GM12872 (cell line): ENCODE data around the gene VSTM2L.

Source experiments
- TF ChIP-seq, protein P1 (sequence below): IDR thresholded peaks from 3 replicates; pipeline ENCODE4 v1.5.1; 2011; ENCODE audit warnings: low read depth, mild to moderate bottlenecking, low read length, moderate library complexity; ENCODE audit not compliant: insufficient read depth

Gene VSTM2L

DNA sequence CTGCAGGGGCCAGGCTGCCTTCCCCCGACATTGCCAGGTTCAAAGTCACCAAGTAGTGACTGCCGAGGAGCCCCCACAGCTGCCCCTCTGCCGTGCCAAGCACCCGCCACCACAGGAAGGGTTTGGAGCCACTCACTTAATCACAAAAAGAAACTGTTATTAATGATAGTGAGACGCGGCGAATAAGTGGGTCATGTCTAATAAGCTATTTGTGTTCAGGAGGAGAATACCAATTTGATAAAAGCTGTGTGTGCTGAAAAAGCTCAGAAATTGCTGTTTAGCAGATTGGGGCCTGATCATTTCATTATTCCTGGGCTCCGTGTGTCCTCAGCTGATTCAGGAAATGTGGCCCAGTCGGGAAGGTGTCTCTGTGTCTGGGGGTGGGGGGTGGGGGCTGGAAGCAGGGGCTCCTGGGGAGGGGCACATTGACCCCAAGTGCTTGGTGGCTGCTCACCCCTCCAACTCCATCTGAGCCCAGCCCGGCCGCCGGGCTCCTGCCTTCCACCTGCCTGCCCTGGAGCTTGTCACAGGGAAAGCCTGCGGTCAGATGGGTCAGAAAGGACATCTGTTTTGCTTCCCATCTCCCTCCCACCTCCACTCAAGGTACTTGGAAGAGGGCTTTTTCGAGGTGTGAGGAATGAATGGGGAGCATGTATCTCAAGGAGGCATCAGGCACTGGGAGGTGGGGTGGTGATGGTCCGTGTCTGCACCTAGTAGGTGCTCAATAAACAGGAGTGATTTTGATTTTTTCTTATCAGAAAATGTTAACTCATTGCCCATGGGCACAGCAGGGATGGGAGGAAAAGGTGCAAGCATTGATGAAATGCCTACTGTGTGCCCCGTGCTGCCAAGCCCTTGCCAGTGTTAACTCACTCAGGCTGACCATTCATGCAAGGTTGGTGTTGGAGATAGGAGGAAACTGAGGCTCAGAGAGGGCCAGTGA is 3.0 kb downstream of the VSTM2L start:
- TF ChIP-seq, protein P1, sequence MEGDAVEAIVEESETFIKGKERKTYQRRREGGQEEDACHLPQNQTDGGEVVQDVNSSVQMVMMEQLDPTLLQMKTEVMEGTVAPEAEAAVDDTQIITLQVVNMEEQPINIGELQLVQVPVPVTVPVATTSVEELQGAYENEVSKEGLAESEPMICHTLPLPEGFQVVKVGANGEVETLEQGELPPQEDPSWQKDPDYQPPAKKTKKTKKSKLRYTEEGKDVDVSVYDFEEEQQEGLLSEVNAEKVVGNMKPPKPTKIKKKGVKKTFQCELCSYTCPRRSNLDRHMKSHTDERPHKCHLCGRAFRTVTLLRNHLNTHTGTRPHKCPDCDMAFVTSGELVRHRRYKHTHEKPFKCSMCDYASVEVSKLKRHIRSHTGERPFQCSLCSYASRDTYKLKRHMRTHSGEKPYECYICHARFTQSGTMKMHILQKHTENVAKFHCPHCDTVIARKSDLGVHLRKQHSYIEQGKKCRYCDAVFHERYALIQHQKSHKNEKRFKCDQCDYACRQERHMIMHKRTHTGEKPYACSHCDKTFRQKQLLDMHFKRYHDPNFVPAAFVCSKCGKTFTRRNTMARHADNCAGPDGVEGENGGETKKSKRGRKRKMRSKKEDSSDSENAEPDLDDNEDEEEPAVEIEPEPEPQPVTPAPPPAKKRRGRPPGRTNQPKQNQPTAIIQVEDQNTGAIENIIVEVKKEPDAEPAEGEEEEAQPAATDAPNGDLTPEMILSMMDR: no peak

DNA sequence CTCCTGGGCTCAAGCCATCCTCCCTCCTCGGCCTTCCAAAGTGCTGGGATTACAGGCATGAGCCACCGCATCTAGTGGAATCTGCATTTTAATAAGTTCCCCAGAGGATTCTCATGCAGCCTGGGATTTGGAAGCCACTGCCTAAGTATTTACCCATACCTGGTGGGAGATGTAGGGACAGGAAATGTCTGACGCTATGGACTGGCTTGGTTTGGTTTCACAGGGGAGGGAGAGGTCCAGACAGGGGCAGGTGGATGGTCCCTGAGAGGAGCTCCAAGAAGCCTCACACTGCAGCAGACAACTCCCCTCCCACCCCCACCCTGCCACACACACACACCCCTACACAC is 4.4 kb downstream of the VSTM2L start:
- TF ChIP-seq, protein P1: no peak

DNA sequence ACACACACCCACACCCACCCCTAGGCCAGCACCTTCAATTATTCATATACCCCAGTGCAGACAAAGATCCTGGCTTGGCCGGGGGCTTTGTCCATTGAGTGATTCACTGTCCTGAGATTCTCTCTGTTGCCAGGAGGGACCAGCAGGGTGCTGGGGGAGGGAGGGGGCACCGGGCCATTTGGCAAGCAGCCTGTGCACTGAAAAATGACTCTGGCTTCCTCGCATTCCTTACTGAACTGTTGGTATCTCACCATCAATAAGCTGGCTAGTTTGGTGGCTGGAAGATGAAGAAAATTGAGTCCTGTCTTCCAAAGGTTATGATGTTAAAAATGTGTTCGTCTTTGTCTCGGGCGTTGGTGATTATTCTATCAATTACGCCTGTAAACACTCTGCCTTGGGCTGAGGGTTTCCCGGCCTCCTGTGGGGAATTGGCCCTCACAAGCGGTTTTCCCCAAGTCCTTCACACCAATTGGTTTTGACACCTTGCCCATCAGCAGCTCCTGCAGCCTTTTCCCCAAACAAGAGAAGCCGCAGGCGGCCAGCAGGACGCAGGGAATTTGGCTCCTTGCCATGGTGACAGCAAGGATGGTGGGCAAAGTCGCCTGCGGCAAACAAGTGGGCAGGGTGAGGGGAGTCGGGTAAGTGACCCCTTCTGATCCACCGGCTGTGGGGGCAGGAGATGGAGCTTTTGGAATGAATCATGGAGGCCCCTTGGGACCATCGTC is 4.9 kb downstream of the VSTM2L start:
- TF ChIP-seq, protein P1: no peak

DNA sequence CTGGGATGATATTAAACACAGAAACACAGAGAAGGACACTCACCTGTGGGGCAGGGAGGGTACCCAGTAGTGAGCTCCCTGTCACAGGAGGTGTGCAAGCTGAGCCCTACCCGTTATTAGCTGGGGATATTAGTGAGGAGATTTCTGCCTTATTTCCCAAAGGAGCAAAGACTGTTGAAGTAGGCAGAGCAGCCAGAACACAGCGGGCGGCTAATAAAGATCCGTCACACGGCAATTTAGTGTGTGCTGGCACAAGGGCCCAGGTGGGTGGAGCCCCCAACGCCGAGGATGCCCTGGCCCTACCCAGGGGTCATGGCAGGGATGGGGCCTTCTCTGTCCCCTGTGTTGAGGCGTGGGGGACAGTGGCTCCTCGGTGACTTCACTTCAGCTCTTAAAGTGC is 8.3 kb downstream of the VSTM2L start:
- TF ChIP-seq, protein P1: no peak

DNA sequence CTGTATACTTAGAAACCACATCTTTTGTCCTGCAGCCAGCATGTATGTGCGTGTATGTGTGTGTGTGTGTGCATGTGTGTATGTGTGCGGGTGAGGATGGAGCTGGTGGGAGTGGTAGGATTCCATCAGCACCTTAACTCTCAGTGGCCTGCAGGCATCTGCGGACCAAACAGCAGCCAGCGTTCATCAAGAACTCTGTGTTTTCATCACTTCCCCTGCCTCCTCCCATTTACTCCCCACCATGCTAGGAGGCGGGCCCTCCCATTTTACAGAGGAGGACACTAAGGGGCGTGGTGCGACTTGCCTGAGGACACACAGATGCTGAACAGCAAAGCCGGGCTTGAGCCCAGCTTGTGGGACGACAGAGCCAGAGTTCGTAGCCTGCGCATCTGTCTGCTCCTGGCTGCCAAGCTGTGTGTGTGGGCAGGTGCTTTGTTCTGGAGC is 8.9 kb downstream of the VSTM2L start:
- TF ChIP-seq, protein P1: no peak

DNA sequence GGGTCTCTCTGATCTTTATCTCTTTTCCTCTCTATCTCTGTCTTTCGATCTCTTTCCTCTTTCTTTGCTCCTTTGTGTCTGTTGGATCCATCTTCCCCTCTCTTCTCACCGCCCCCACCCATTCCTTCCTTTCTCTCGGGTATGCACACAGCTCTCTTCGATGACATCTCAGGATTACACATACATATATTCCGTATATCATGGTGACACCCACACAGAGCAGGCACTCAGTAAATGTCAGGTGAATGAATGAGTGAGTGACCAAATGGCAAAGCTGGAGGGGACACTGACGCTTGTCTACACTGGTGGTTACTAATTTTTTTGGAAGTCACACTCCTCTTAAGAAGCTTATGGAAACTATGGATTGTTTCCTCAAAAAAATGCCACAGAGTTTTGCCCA is 9.9 kb downstream of the VSTM2L start:
- TF ChIP-seq, protein P1: no peak

DNA sequence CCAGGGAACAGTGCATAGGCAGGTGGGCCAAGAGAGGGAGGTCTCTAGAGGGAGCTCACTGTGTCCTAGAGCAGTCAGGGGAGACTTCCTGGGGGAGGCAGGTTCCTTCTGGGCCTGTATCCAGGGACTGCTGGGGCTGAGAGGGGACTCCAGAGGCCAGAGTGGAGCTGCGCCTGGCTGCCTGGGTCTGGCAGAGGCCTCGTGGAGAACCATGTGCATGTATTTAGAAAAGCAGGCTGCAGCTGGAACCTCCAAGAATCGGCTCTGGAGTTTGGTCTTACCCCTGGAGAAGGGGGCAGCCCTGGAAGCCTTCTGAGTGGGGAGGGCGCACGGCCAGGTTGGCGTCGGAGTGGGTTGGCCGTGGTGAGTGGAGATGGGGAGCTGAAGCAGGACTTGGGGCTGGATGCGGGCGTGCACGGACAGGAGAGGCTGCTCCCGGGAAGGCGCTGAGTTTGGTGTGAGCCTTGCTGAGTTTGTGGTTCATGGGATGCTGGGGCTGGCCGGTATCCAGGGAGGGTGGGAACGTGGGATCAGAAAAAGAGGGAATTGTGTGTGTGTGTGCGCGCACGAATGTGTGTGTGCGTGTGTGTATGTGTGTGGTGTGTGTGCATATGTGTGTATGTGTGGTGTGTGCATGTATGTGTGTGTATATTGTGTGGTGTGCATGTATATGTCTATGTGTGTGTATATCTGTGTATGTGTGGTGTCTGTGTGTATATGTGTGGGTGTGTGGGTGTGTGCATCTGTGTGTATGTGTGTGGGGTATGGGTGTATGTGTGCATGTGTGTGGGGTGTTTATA is 10.8 kb downstream of the VSTM2L start:
- TF ChIP-seq, protein P1: no peak
